HK-2 (cell line): Measurements from ENCODE around the gene TFB1M.
A peak's percentile ranks its signal among the peaks of the same experiment; 100 is the strongest.
"Not testable (repeated sequence)": the region's sequence is repeated elsewhere in the genome, so short reads cannot be mapped to it uniquely, and the experiment has no call there.

ENCODE experiments used
- DNase-seq: peaks from one replicate; pipeline ENCODE4 v3.0.0-alpha.2; 2018; ENCODE audit not compliant: unreplicated experiment

Gene TFB1M

GRCh38 chr6:155329460-155330132 lies 15.3 kb upstream of the TFB1M start:
- no peak for DNase-seq

GRCh38 chr6:155328539-155329459 lies 14.5 kb upstream of the TFB1M start:
- DNase-seq = no peak

- no peak for DNase-seq
These were observed 13.8 kb upstream of the TFB1M start for GRCh38 chr6:155328074-155328538.

GRCh38 chr6:155327326-155328073 lies 13.2 kb upstream of the TFB1M start:
- DNase-seq = peak; percentile 47

GRCh38 chr6:155325700-155326516 lies 11.6 kb upstream of the TFB1M start:
- no peak for DNase-seq

GRCh38 chr6:155324993-155325392 lies 10.7 kb upstream of the TFB1M start:
- no peak for DNase-seq

- no peak for DNase-seq
These were observed 9.9 kb upstream of the TFB1M start for GRCh38 chr6:155324172-155324571.

- no peak for DNase-seq
These were observed 5.6 kb upstream of the TFB1M start for GRCh38 chr6:155319902-155320301.

GRCh38 chr6:155317186-155317585 lies 2.9 kb upstream of the TFB1M start:
- DNase-seq = no peak

GRCh38 chr6:155316419-155316818 lies 2.1 kb upstream of the TFB1M start:
- no peak for DNase-seq

- no peak for DNase-seq
These were observed 1.2 kb upstream of the TFB1M start for GRCh38 chr6:155315516-155315871.

GRCh38 chr6:155314773-155315515 lies 660 bp upstream of the TFB1M start:
- peak; percentile 72 for DNase-seq

GRCh38 chr6:155313602-155314091 lies 637 bp downstream of the TFB1M start:
- no peak for DNase-seq

GRCh38 chr6:155312950-155313349 lies 1.3 kb downstream of the TFB1M start:
- not testable (repeated sequence) for DNase-seq

- no peak for DNase-seq
These were observed 2.7 kb downstream of the TFB1M start for GRCh38 chr6:155311583-155311982.

GRCh38 chr6:155311086-155311485 lies 3.2 kb downstream of the TFB1M start:
- DNase-seq = no peak

GRCh38 chr6:155310596-155310995 lies 3.7 kb downstream of the TFB1M start:
- DNase-seq = no peak

- no peak for DNase-seq
These were observed 5.1 kb downstream of the TFB1M start for GRCh38 chr6:155309150-155309549.

- no peak for DNase-seq
These were observed 7.3 kb downstream of the TFB1M start for GRCh38 chr6:155306958-155307357.

GRCh38 chr6:155303361-155303870 lies 10.9 kb downstream of the TFB1M start:
- DNase-seq = no peak
